GM12801 (cell line): ENCODE data around the gene CYP1A2.

ENCODE experiments used
- TF ChIP-seq, protein P1 (sequence below): IDR thresholded peaks from one replicate; pipeline ENCODE4 v1.5.1; 2011; ENCODE audit warnings: control low read depth; ENCODE audit not compliant: insufficient read length; ENCODE audit errors: extremely low read depth

CYP1A2 gene

DNA sequence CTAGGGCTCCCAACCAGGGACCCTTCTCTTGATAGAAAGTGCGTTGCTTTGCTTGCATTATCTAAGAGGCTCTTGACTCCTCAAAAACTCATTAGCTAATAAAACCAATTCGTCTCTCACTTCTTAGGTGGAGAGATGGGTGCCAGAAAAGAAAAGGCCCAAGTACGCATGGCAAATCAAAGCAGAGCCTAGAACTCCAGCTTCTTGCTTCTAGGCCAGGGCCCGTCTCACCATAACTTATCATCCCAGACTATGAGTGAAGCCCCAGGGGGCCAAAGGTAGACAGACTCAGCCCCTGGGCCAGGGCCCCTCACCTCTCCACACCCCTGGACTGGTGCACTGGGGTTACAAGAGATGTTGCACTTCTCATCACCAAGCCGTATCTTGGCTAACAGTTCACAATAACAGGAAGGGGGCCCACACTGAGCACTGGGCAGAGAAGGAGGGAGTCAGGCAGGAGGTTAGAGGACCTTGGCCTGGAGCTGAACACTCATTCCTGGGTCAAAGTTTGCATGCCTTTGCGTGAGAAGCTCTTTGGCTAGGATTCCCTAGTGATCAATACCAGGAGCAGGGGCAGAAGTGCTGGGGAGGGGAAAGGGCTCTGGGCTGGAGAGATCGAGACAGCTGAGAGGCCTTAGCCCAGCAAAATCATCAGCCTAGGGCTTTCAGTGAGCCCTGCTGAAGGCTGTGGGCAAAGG lies 17.9 kb upstream of the CYP1A2 start:
- TF ChIP-seq, protein P1, sequence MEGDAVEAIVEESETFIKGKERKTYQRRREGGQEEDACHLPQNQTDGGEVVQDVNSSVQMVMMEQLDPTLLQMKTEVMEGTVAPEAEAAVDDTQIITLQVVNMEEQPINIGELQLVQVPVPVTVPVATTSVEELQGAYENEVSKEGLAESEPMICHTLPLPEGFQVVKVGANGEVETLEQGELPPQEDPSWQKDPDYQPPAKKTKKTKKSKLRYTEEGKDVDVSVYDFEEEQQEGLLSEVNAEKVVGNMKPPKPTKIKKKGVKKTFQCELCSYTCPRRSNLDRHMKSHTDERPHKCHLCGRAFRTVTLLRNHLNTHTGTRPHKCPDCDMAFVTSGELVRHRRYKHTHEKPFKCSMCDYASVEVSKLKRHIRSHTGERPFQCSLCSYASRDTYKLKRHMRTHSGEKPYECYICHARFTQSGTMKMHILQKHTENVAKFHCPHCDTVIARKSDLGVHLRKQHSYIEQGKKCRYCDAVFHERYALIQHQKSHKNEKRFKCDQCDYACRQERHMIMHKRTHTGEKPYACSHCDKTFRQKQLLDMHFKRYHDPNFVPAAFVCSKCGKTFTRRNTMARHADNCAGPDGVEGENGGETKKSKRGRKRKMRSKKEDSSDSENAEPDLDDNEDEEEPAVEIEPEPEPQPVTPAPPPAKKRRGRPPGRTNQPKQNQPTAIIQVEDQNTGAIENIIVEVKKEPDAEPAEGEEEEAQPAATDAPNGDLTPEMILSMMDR = no peak

GRCh38 chr15:74732846-74733245 lies 15.8 kb upstream of the CYP1A2 start:
- TF ChIP-seq, protein P1 = no peak

DNA sequence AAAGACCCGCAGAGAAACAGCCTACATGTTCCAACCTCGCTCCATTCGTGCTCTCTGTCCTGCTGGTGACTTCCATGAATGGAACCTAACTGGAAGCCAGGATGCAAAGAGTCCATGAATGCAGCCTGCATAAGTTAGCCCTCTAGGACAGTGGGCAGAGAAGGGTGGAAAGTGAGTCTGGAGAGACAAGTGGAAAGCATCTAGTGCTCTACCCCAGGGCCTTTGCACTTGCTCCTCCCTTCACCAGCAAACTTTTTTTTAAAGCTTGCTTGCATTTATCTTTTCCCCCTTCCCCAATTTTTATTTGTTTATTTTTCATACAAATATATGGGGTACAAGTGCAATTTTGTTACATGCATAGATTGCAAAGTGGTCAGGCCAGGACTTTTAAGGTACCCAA lies 15.4 kb upstream of the CYP1A2 start:
- TF ChIP-seq, protein P1 = no peak

DNA sequence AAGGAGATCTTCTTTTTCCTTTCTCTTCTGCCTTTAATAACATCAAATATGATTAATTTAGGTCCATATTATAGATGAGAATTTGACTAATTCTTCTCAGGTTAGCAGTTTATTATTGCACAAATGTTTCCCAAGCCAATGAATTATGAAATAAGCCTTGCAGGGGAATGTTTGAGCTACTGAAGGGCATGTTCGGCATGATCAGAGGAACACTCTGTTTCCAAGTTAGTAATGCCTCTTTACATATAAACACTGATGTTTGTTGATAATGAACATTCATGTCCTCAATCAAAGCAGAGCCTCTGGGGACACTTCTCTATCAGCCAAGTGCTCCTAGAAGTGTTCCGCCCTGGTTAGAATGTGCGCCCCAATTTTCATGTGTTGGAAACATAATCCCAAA lies 13.3 kb upstream of the CYP1A2 start:
- TF ChIP-seq, protein P1 = no peak

GRCh38 chr15:74742422-74742821 lies 6.2 kb upstream of the CYP1A2 start:
- TF ChIP-seq, protein P1 = no peak

GRCh38 chr15:74746389-74746788 lies 2.3 kb upstream of the CYP1A2 start:
- TF ChIP-seq, protein P1 = no peak

DNA sequence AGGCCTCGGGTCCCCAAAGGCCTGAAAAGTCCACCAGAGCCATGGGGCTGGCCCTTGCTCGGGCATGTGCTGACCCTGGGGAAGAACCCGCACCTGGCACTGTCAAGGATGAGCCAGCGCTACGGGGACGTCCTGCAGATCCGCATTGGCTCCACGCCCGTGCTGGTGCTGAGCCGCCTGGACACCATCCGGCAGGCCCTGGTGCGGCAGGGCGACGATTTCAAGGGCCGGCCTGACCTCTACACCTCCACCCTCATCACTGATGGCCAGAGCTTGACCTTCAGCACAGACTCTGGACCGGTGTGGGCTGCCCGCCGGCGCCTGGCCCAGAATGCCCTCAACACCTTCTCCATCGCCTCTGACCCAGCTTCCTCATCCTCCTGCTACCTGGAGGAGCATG lies 1.2 kb downstream of the CYP1A2 start:
- TF ChIP-seq, protein P1 = no peak
